ENCODE data around the gene HSPG2.

DNA sequence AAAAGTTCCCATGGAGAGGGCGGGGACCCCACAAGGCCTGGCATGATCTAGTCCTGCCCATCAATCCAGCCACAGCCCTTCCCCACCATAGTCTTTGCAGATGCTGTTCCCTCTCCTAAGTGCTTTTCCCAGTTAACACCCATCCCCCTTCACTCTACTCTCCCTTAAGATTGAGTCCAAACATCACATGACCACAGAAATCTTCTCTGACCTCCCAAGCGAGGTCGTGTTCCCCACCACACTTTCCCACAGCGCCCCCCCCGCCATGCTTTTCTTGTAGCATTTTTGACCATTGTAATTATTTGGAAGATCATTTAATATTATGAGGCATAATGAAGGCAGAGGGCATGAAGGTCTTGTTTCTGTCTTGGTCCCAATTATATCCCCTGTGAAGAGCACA is 4.3 kb upstream of the HSPG2 start:
- no peak for TF ChIP-seq POLR2AphosphoS5 (IDR thresholded peaks at IDR 0.05)
- TF ChIP-seq, protein P1, sequence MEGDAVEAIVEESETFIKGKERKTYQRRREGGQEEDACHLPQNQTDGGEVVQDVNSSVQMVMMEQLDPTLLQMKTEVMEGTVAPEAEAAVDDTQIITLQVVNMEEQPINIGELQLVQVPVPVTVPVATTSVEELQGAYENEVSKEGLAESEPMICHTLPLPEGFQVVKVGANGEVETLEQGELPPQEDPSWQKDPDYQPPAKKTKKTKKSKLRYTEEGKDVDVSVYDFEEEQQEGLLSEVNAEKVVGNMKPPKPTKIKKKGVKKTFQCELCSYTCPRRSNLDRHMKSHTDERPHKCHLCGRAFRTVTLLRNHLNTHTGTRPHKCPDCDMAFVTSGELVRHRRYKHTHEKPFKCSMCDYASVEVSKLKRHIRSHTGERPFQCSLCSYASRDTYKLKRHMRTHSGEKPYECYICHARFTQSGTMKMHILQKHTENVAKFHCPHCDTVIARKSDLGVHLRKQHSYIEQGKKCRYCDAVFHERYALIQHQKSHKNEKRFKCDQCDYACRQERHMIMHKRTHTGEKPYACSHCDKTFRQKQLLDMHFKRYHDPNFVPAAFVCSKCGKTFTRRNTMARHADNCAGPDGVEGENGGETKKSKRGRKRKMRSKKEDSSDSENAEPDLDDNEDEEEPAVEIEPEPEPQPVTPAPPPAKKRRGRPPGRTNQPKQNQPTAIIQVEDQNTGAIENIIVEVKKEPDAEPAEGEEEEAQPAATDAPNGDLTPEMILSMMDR (IDR thresholded peaks at IDR 0.05) = no peak

Measured in gastroesophageal sphincter (tissue), 3 donors.